A673 (cell line): ENCODE measurements around the gene LRRFIP1. TPM values are rescaled to one million over a fixed set of nuclear protein-coding genes. Genes with fewer than 3 reads are reported as not detected.
A peak's percentile ranks its signal among the peaks of the same experiment; 100 is the strongest.

ENCODE experiments used
- BruUV-seq: library from RNA; stranded (reverse); fragments of 400-500 nt; replicated peaks from 2 replicates; lab custom pipeline; 2021; lab: Mats Ljungman, UMichigan
- CTCF ChIA-PET: fragments of 300-600 bp; sonication (Branson Sonifier 250); formaldehyde crosslinking; loops from one replicate; lab custom pipeline; 2022; ENCODE audit warnings: antibody characterized with exemption; lab: Charles Lee
- POLR2A ChIA-PET: fragments of 300-600 bp; sonication (Branson Sonifier 250); formaldehyde crosslinking; loops from one replicate; lab custom pipeline; 2022; ENCODE audit warnings: antibody characterized with exemption; ENCODE audit not compliant: low non-redundant PET; lab: Charles Lee
- DNase-seq: peaks from one replicate; pipeline ENCODE4 v3.0.0-alpha.2; 2015; ENCODE audit warnings: low spot score
- H3K27ac ChIP-seq: fragments of 200-600 bp; sonication (generic); 2 replicates; pipeline ENCODE4 v1.5.1; 2016; ENCODE audit warnings: mixed run types, low read depth, mild to moderate bottlenecking, mixed read lengths, antibody characterized with exemption, low read length; ENCODE audit not compliant: poor library complexity, severe bottlenecking
- H3K27me3 ChIP-seq: fragments of 200-600 bp; sonication (generic); replicated peaks from 2 replicates; pipeline ENCODE4 v1.6.1; 2017; ENCODE audit warnings: mixed run types, low read depth, mild to moderate bottlenecking, mixed read lengths, antibody characterized with exemption, low read length; ENCODE audit not compliant: insufficient read depth, poor library complexity
- H3K36me3 ChIP-seq: fragments of 200-600 bp; sonication (generic); 2 replicates; pipeline ENCODE4 v1.6.1; 2016; ENCODE audit warnings: mixed run types, mild to moderate bottlenecking, mixed read lengths, antibody characterized with exemption, low read length; ENCODE audit not compliant: insufficient read depth, poor library complexity, severe bottlenecking
- H3K4me1 ChIP-seq: fragments of 200-600 bp; sonication (generic); 2 replicates; pipeline ENCODE4 v1.6.1; 2017; ENCODE audit warnings: mixed run types, mild to moderate bottlenecking, mixed read lengths, antibody characterized with exemption, low read length; ENCODE audit not compliant: insufficient read depth, poor library complexity, severe bottlenecking
- H3K4me3 ChIP-seq: fragments of 200-600 bp; sonication (generic); 2 replicates; pipeline ENCODE4 v1.5.1; 2016; ENCODE audit warnings: low read depth, mixed run types, mild to moderate bottlenecking, mixed read lengths, low read length; ENCODE audit not compliant: poor library complexity, severe bottlenecking
- H3K9me3 ChIP-seq: fragments of 200-600 bp; sonication (generic); 2 replicates; pipeline ENCODE4 v1.6.1; 2016; ENCODE audit warnings: mixed run types, low read depth, mild to moderate bottlenecking, mixed read lengths, antibody characterized with exemption, low read length; ENCODE audit not compliant: poor library complexity, severe bottlenecking
- CTCF ChIP-seq: fragments of 300-800, 200-600 bp; sonication (generic); conservative IDR thresholded peaks from 2 replicates; pipeline ENCODE4 v1.5.1; 2017; ENCODE audit warnings: low read depth, mild to moderate bottlenecking, antibody characterized with exemption, low read length, moderate library complexity, mixed read lengths
- EZH2 ChIP-seq: fragments of 200-600 bp; sonication (generic); IDR thresholded peaks from 2 replicates; pipeline ENCODE4 v1.6.1; 2017; ENCODE audit warnings: borderline replicate concordance, low read depth, mild to moderate bottlenecking, mixed read lengths, antibody characterized with exemption, low read length; ENCODE audit not compliant: poor library complexity, severe bottlenecking
- intact Hi-C: fragments of 100-400 bp; cut with micrococcal nuclease; formaldehyde crosslinking; loops from one replicate; pipeline ENCODE4 v1.10.0; 2022; ENCODE audit not compliant: unreplicated experiment
- total RNA-seq: library from RNA; stranded (reverse); gene quantifications from 2 replicates; pipeline ENCODE4 v1.2.3, GENCODE V29; 2021

LRRFIP1 gene
- total RNA-seq, 1 experiment from 2014 or later: 69.3 TPM

GRCh38 chr2:237612527-237613357 is 14.6 kb upstream of the LRRFIP1 start:
- peaks cover 20% of the 10 kb centered on the region for H3K4me1 ChIP-seq
- no peak overlapping the region for H3K4me3 ChIP-seq
- no peak overlapping the region for H3K27ac ChIP-seq
- no peaks in the 10 kb centered on the region for H3K27me3 ChIP-seq
- no peak for DNase-seq
- no peak for TF ChIP-seq CTCF
- no peak for TF ChIP-seq EZH2
- intact Hi-C loops: no loop called here
- no peaks in the 10 kb centered on the region for H3K9me3 ChIP-seq
- no peaks in the 10 kb centered on the region for H3K36me3 ChIP-seq
- no TSS peak for BruUV-seq
- ChIA-PET CTCF (no interaction called here), POLR2A (no interaction called here)

GRCh38 chr2:237613679-237614078 is 13.7 kb upstream of the LRRFIP1 start:
- BruUV-seq: no TSS peak
- ChIA-PET POLR2A (no interaction called here), CTCF (no interaction called here)
- Histone ChIP-seq H3K4me3 (no peak overlapping the region), H3K36me3 (no peaks in the 10 kb centered on the region), H3K4me1 (peaks cover 22% of the 10 kb centered on the region), H3K27ac (no peak overlapping the region), H3K9me3 (no peaks in the 10 kb centered on the region), H3K27me3 (no peaks in the 10 kb centered on the region)
- intact Hi-C loops: no loop called here
- DNase-seq: no peak
- TF ChIP-seq CTCF (no peak), EZH2 (no peak)

GRCh38 chr2:237614151-237614720 is 13.2 kb upstream of the LRRFIP1 start:
- POLR2A ChIA-PET: no interaction called here
- no peaks in the 10 kb centered on the region for H3K36me3 ChIP-seq
- no peak overlapping the region for H3K27ac ChIP-seq
- TF ChIP-seq EZH2 (no peak), CTCF (peak; percentile 21; the same call in 1 of the 2 replicates)
- H3K9me3 ChIP-seq: no peaks in the 10 kb centered on the region
- peaks cover 22% of the 10 kb centered on the region for H3K4me1 ChIP-seq
- BruUV-seq: no TSS peak
- H3K27me3 ChIP-seq: no peaks in the 10 kb centered on the region
- no peak overlapping the region for H3K4me3 ChIP-seq
- intact Hi-C loops: no loop called here
- no peak for DNase-seq
- CTCF ChIA-PET: no interaction called here
